ENCODE data around the gene TIE1. TPM values are rescaled to one million over a fixed set of nuclear protein-coding genes. Genes with fewer than 3 reads are reported as not detected.

Gene TIE1
- total and polyA plus RNA-seq, 9 of the 15 experiments (the other 6 are each of a cell fraction or from before 2014, with no cell fraction given): 0.07 to 0.49 (median 0.14) TPM; not detected in 4

- TF ChIP-seq ZNF512 (tag; IDR thresholded peaks at IDR 0.05) (no peak), MED1 (CRISPR knock-in tag; IDR thresholded peaks at IDR 0.05; ENCODE audit: borderline replicate concordance) (no peak), TEAD2 (tag; IDR thresholded peaks at IDR 0.05) (peak; percentile 57; the same call in 1 of the 2 replicates), NFIC (IDR thresholded peaks at IDR 0.05) (peak; percentile 36; the same call in 1 of the 2 replicates), HMGXB4 (CRISPR knock-in tag; IDR thresholded peaks at IDR 0.05) (no peak), ZFP30 (CRISPR knock-in tag; IDR thresholded peaks at IDR 0.05; ENCODE audit: borderline replicate concordance) (no peak), GATAD2B (IDR thresholded peaks at IDR 0.05; ENCODE audit: borderline replicate concordance) (no peak; the same call in 1 of the 2 replicates), TAF7 (tag; IDR thresholded peaks at IDR 0.05) (peak; percentile 64; the same call in 1 of the 2 replicates), ZNF146 (CRISPR knock-in tag; IDR thresholded peaks at IDR 0.05; ENCODE audit: unreplicated experiment) (no peak), ZBTB34 (CRISPR knock-in tag; IDR thresholded peaks at IDR 0.05) (no peak), ZNF655 (CRISPR knock-in tag; IDR thresholded peaks at IDR 0.05) (no peak), ZNF408 (CRISPR knock-in tag; IDR thresholded peaks at IDR 0.05; ENCODE audit: low read depth) (no peak), CBX1 (IDR thresholded peaks at IDR 0.05; ENCODE audit: low read depth) (peak; percentile 90; the same call in 1 of the 2 replicates), MAZ (CRISPR knock-in tag; conservative IDR thresholded peaks at IDR 0.05 in 1 of 2, IDR thresholded peaks at IDR 0.05 in 1 of 2) (peak; percentile 84 to 96), USF2 (CRISPR knock-in tag; IDR thresholded peaks at IDR 0.05) (no peak), ZBTB33 (CRISPR knock-in tag; IDR thresholded peaks at IDR 0.05) (no peak), MCM5 (IDR thresholded peaks at IDR 0.05; ENCODE audit: low read depth) (no peak)
These were observed 29.4 kb downstream of the TIE1 start (continued) for GRCh38 chr1:43329995-43330751.
